Neural cell (in vitro differentiated cells): ENCODE results near the gene CCNK.

ENCODE experiments used
- EZH2 ChIP-seq: fragments of 200-600, 300-800 bp; shearing (Covaris generic), sonication (generic); IDR thresholded peaks from 2 replicates; pipeline ENCODE4 v1.6.1; 2014; ENCODE audit warnings: antibody characterized with exemption, low read length, borderline replicate concordance, mild to moderate bottlenecking; ENCODE audit not compliant: insufficient read depth, poor library complexity, severe bottlenecking
- POLR2AphosphoS5 ChIP-seq: IDR thresholded peaks from 2 replicates; pipeline ENCODE4 v1.6.1; 2012
- TF ChIP-seq, protein P1 (sequence below): IDR thresholded peaks from 2 replicates; pipeline ENCODE4 v1.6.1; 2012; ENCODE audit warnings: borderline replicate concordance

DNA sequence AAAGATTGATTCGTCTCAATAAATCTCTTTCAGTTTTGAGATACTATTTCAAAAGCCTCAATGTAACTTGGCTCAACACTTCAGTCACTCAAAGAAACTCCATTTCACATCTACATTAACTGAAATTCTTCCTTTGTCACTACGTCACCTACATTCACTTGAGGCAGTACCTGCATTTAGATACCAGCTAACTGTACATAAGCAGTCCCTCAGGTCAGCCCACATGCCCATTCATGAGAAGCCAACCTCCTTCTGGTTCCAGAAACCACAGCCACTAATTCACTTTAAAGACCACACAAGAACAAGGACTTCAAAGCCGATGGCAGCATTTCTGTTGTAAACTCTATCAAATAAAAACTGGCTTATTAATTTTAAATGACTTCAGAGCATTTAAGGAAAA, 43.5 kb upstream of the CCNK start:
- TF ChIP-seq EZH2 (no peak), POLR2AphosphoS5 (no peak)
- TF ChIP-seq, protein P1, sequence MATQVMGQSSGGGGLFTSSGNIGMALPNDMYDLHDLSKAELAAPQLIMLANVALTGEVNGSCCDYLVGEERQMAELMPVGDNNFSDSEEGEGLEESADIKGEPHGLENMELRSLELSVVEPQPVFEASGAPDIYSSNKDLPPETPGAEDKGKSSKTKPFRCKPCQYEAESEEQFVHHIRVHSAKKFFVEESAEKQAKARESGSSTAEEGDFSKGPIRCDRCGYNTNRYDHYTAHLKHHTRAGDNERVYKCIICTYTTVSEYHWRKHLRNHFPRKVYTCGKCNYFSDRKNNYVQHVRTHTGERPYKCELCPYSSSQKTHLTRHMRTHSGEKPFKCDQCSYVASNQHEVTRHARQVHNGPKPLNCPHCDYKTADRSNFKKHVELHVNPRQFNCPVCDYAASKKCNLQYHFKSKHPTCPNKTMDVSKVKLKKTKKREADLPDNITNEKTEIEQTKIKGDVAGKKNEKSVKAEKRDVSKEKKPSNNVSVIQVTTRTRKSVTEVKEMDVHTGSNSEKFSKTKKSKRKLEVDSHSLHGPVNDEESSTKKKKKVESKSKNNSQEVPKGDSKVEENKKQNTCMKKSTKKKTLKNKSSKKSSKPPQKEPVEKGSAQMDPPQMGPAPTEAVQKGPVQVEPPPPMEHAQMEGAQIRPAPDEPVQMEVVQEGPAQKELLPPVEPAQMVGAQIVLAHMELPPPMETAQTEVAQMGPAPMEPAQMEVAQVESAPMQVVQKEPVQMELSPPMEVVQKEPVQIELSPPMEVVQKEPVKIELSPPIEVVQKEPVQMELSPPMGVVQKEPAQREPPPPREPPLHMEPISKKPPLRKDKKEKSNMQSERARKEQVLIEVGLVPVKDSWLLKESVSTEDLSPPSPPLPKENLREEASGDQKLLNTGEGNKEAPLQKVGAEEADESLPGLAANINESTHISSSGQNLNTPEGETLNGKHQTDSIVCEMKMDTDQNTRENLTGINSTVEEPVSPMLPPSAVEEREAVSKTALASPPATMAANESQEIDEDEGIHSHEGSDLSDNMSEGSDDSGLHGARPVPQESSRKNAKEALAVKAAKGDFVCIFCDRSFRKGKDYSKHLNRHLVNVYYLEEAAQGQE: no peak
